Measurements from ENCODE around the gene MZB1.
"Not testable (repeated sequence)": the region's sequence is repeated elsewhere in the genome, so short reads cannot be mapped to it uniquely, and the experiment has no call there.

The MZB1 gene

GRCh38 chr5:139364466-139364865 lies 25.2 kb downstream of the MZB1 start:
- WGBS (ENCODE audit: insufficient coverage) = no CpG with 5 or more reads among the region's 2 CpGs
- no peaks in the 10 kb centered on the region for H3K27me3 ChIP-seq (replicated peaks in 2 of 5; ENCODE audit: control insufficient read depth in 4 of 5, insufficient read depth in 5 of 5, low read length in 4 of 5)
- no peak for DNase-seq
- no peaks in the 10 kb centered on the region for H3K4me1 ChIP-seq (ENCODE audit: control extremely low read depth in 1 of 4, control insufficient read depth in 4 of 4, insufficient read depth in 4 of 4, low read length in 3 of 4)
- peaks cover 11 to 56% (median 39%) of the 10 kb centered on the region in 4 experiments for H3K36me3 ChIP-seq (ENCODE audit: control insufficient read depth in 4 of 4, insufficient read depth in 4 of 4, low read length in 3 of 4)
- POLR2A ChIA-PET = no interaction called here
- no peaks in the 10 kb centered on the region for H3K9me3 ChIP-seq (ENCODE audit: control extremely low read depth in 1 of 5, control insufficient read depth in 4 of 5, insufficient read depth in 2 of 5, low read depth in 1 of 5, low read length in 4 of 5)
- CTCF ChIA-PET = interaction anchor here (1.1 to 4.0 kb wide), 5 partner anchors 10 to 28 kb away, joined by 3 to 18 read pairs (median 4); partner anchors contain the start of gene PAIP2
- no peak overlapping the region for H3K4me3 ChIP-seq (ENCODE audit: control insufficient read depth in 1 of 7, extremely low read depth in 1 of 7, insufficient read depth in 4 of 7, low read depth in 2 of 7, low read length in 6 of 7)
- no peak overlapping the region for H3K27ac ChIP-seq (ENCODE audit: insufficient read depth in 1 of 2, low read depth in 1 of 2, low read length in 2 of 2, poor library complexity in 1 of 2, severe bottlenecking in 2 of 2)

GRCh38 chr5:139363937-139364336 lies 25.8 kb downstream of the MZB1 start:
- no peak overlapping the region for H3K4me3 ChIP-seq (ENCODE audit: control insufficient read depth in 1 of 7, extremely low read depth in 1 of 7, insufficient read depth in 4 of 7, low read depth in 2 of 7, low read length in 6 of 7)
- H3K27ac ChIP-seq (ENCODE audit: insufficient read depth in 1 of 2, low read depth in 1 of 2, low read length in 2 of 2, poor library complexity in 1 of 2, severe bottlenecking in 2 of 2) = no peak overlapping the region
- H3K4me1 ChIP-seq (ENCODE audit: control extremely low read depth in 1 of 4, control insufficient read depth in 4 of 4, insufficient read depth in 4 of 4, low read length in 3 of 4) = no peaks in the 10 kb centered on the region
- ChIA-PET CTCF (interaction anchor here (1.1 to 4.0 kb wide), 5 partner anchors 11 to 28 kb away, joined by 3 to 18 read pairs (median 4); partner anchors contain the start of gene PAIP2), POLR2A (no interaction called here)
- no peak for DNase-seq
- no peaks in the 10 kb centered on the region for H3K27me3 ChIP-seq (replicated peaks in 2 of 5; ENCODE audit: control insufficient read depth in 4 of 5, insufficient read depth in 5 of 5, low read length in 4 of 5)
- whole genome bisulfite sequencing (ENCODE audit: insufficient coverage) = 100% methylated on average over 1 of the region's 2 CpGs
- H3K36me3 ChIP-seq (ENCODE audit: control insufficient read depth in 4 of 4, insufficient read depth in 4 of 4, low read length in 3 of 4) = peaks cover 11 to 54% (median 37%) of the 10 kb centered on the region in 4 experiments
- H3K9me3 ChIP-seq (ENCODE audit: control extremely low read depth in 1 of 5, control insufficient read depth in 4 of 5, insufficient read depth in 2 of 5, low read depth in 1 of 5, low read length in 4 of 5) = no peaks in the 10 kb centered on the region

- no peak for DNase-seq
- no peaks in the 10 kb centered on the region for H3K27me3 ChIP-seq (replicated peaks in 2 of 5; ENCODE audit: control insufficient read depth in 4 of 5, insufficient read depth in 5 of 5, low read length in 4 of 5)
- peaks cover 11 to 45% (median 41%) of the 10 kb centered on the region in 4 experiments for H3K36me3 ChIP-seq (ENCODE audit: control insufficient read depth in 4 of 4, insufficient read depth in 4 of 4, low read length in 3 of 4)
- ChIA-PET CTCF (interaction anchor here (0.7 to 2.4 kb wide), 6 partner anchors 10 to 29 kb away, joined by 3 to 10 read pairs (median 3); partner anchors contain the start of gene PAIP2), POLR2A (no interaction called here)
- H3K27ac ChIP-seq (ENCODE audit: insufficient read depth in 1 of 2, low read depth in 1 of 2, low read length in 2 of 2, poor library complexity in 1 of 2, severe bottlenecking in 2 of 2) = no peak overlapping the region
- WGBS (ENCODE audit: insufficient coverage) = 98% methylated on average over 4 of the region's 6 CpGs
- H3K4me3 ChIP-seq (ENCODE audit: control insufficient read depth in 1 of 7, extremely low read depth in 1 of 7, insufficient read depth in 4 of 7, low read depth in 2 of 7, low read length in 6 of 7) = no peak overlapping the region
- H3K4me1 ChIP-seq (ENCODE audit: control extremely low read depth in 1 of 4, control insufficient read depth in 4 of 4, insufficient read depth in 4 of 4, low read length in 3 of 4) = no peaks in the 10 kb centered on the region
- H3K9me3 ChIP-seq (ENCODE audit: control extremely low read depth in 1 of 5, control insufficient read depth in 4 of 5, insufficient read depth in 2 of 5, low read depth in 1 of 5, low read length in 4 of 5) = no peaks in the 10 kb centered on the region
Observed at GRCh38 chr5:139361835-139362429, 27.8 kb downstream of the MZB1 start.

GRCh38 chr5:139360384-139360783 lies 29.3 kb downstream of the MZB1 start:
- Histone ChIP-seq H3K9me3 (ENCODE audit: control extremely low read depth in 1 of 5, control insufficient read depth in 4 of 5, insufficient read depth in 2 of 5, low read depth in 1 of 5, low read length in 4 of 5) (no peaks in the 10 kb centered on the region), H3K27me3 (replicated peaks in 2 of 5; ENCODE audit: control insufficient read depth in 4 of 5, insufficient read depth in 5 of 5, low read length in 4 of 5) (no peaks in the 10 kb centered on the region), H3K27ac (ENCODE audit: insufficient read depth in 1 of 2, low read depth in 1 of 2, low read length in 2 of 2, poor library complexity in 1 of 2, severe bottlenecking in 2 of 2) (no peak overlapping the region), H3K36me3 (ENCODE audit: control insufficient read depth in 4 of 4, insufficient read depth in 4 of 4, low read length in 3 of 4) (peaks cover 4 to 37% (median 31%) of the 10 kb centered on the region in 4 experiments), H3K4me1 (ENCODE audit: control extremely low read depth in 1 of 4, control insufficient read depth in 4 of 4, insufficient read depth in 4 of 4, low read length in 3 of 4) (no peaks in the 10 kb centered on the region), H3K4me3 (ENCODE audit: control insufficient read depth in 1 of 7, extremely low read depth in 1 of 7, insufficient read depth in 4 of 7, low read depth in 2 of 7, low read length in 6 of 7) (no peak overlapping the region)
- WGBS (ENCODE audit: insufficient coverage) = 94% methylated on average over 3 of the region's 4 CpGs
- POLR2A ChIA-PET = interaction anchor here (0.7 kb wide), 1 partner anchor 11 kb away, joined by 6 read pairs; no protein-coding TSS in a partner anchor
- no peak for DNase-seq
- CTCF ChIA-PET = interaction anchor here (0.8 to 2.4 kb wide), 3 partner anchors 12 to 18 kb away, joined by 3 to 5 read pairs (median 3); partner anchors contain the start of gene PAIP2

- H3K4me1 ChIP-seq (ENCODE audit: control extremely low read depth in 1 of 4, control insufficient read depth in 4 of 4, insufficient read depth in 4 of 4, low read length in 3 of 4) = no peaks in the 10 kb centered on the region
- DNase-seq = no peak
- POLR2A ChIA-PET = no interaction called here
- no peak overlapping the region for H3K4me3 ChIP-seq (ENCODE audit: control insufficient read depth in 1 of 7, extremely low read depth in 1 of 7, insufficient read depth in 4 of 7, low read depth in 2 of 7, low read length in 6 of 7)
- no peaks in the 10 kb centered on the region for H3K27me3 ChIP-seq (replicated peaks in 2 of 5; ENCODE audit: control insufficient read depth in 4 of 5, insufficient read depth in 5 of 5, low read length in 4 of 5)
- no peak overlapping the region for H3K27ac ChIP-seq (ENCODE audit: insufficient read depth in 1 of 2, low read depth in 1 of 2, low read length in 2 of 2, poor library complexity in 1 of 2, severe bottlenecking in 2 of 2)
- H3K9me3 ChIP-seq (ENCODE audit: control extremely low read depth in 1 of 5, control insufficient read depth in 4 of 5, insufficient read depth in 2 of 5, low read depth in 1 of 5, low read length in 4 of 5) = peaks cover 0 to 6% (median 0%) of the 10 kb centered on the region in 5 experiments
- CTCF ChIA-PET = interaction anchor here (0.6 to 1.6 kb wide), 7 partner anchors 9 to 70 kb away, joined by 3 to 4 read pairs (median 3); no protein-coding TSS in a partner anchor
- peaks cover 5 to 28% (median 22%) of the 10 kb centered on the region in 4 experiments for H3K36me3 ChIP-seq (ENCODE audit: control insufficient read depth in 4 of 4, insufficient read depth in 4 of 4, low read length in 3 of 4)
Observed at GRCh38 chr5:139358064-139358463, 31.6 kb downstream of the MZB1 start.

GRCh38 chr5:139355900-139356299 lies 33.8 kb downstream of the MZB1 start:
- not testable (repeated sequence) for H3K9me3 ChIP-seq (ENCODE audit: control extremely low read depth in 1 of 5, control insufficient read depth in 4 of 5, insufficient read depth in 2 of 5, low read depth in 1 of 5, low read length in 4 of 5); DNase-seq; H3K27ac ChIP-seq (ENCODE audit: insufficient read depth in 1 of 2, low read depth in 1 of 2, low read length in 2 of 2, poor library complexity in 1 of 2, severe bottlenecking in 2 of 2); H3K4me1 ChIP-seq (ENCODE audit: control extremely low read depth in 1 of 4, control insufficient read depth in 4 of 4, insufficient read depth in 4 of 4, low read length in 3 of 4); H3K4me3 ChIP-seq (ENCODE audit: control insufficient read depth in 1 of 7, extremely low read depth in 1 of 7, insufficient read depth in 4 of 7, low read depth in 2 of 7, low read length in 6 of 7); H3K27me3 ChIP-seq (replicated peaks in 2 of 5; ENCODE audit: control insufficient read depth in 4 of 5, insufficient read depth in 5 of 5, low read length in 4 of 5)
- WGBS (ENCODE audit: insufficient coverage) = 96% methylated on average over 7 of the region's 8 CpGs
- H3K36me3 ChIP-seq (ENCODE audit: control insufficient read depth in 4 of 4, insufficient read depth in 4 of 4, low read length in 3 of 4) = peaks cover 8 to 32% (median 23%) of the 10 kb centered on the region in 4 experiments
- ChIA-PET CTCF (interaction anchor here (1.1 to 2.0 kb wide), 2 partner anchors 10 to 14 kb away, joined by 3 to 11 read pairs; partner anchors contain the start of gene PAIP2), POLR2A (interaction anchor here (1.3 kb wide), 1 partner anchor 14 kb away, joined by 4 read pairs; the partner anchor contains the start of gene PAIP2)

GRCh38 chr5:139354186-139354585 lies 35.5 kb downstream of the MZB1 start:
- no peak for DNase-seq
- no peak overlapping the region for H3K4me3 ChIP-seq (ENCODE audit: control insufficient read depth in 1 of 7, extremely low read depth in 1 of 7, insufficient read depth in 4 of 7, low read depth in 2 of 7, low read length in 6 of 7)
- peaks cover 0 to 6% (median 0%) of the 10 kb centered on the region in 5 experiments for H3K9me3 ChIP-seq (ENCODE audit: control extremely low read depth in 1 of 5, control insufficient read depth in 4 of 5, insufficient read depth in 2 of 5, low read depth in 1 of 5, low read length in 4 of 5)
- no peak overlapping the region for H3K27ac ChIP-seq (ENCODE audit: insufficient read depth in 1 of 2, low read depth in 1 of 2, low read length in 2 of 2, poor library complexity in 1 of 2, severe bottlenecking in 2 of 2)
- no peaks in the 10 kb centered on the region for H3K27me3 ChIP-seq (replicated peaks in 2 of 5; ENCODE audit: control insufficient read depth in 4 of 5, insufficient read depth in 5 of 5, low read length in 4 of 5)
- POLR2A ChIA-PET = interaction anchor here (1.8 kb wide), 1 partner anchor 12 kb away, joined by 5 read pairs; the partner anchor contains the start of gene PAIP2
- peaks cover 8 to 31% (median 23%) of the 10 kb centered on the region in 4 experiments for H3K36me3 ChIP-seq (ENCODE audit: control insufficient read depth in 4 of 4, insufficient read depth in 4 of 4, low read length in 3 of 4)
- WGBS (ENCODE audit: insufficient coverage) = 100% methylated on average over 3 of the region's 3 CpGs
- H3K4me1 ChIP-seq (ENCODE audit: control extremely low read depth in 1 of 4, control insufficient read depth in 4 of 4, insufficient read depth in 4 of 4, low read length in 3 of 4) = no peaks in the 10 kb centered on the region
- CTCF ChIA-PET = interaction anchor here (1.2 to 3.2 kb wide), 4 partner anchors 10 to 33 kb away, joined by 3 to 18 read pairs (median 7); partner anchors contain the start of gene PAIP2

Measured in common myeloid progenitor, CD34-positive (primary cell).